HepG2 (cell line): ENCODE measurements around the gene COMT. TPM values are rescaled to one million over a fixed set of nuclear protein-coding genes. Genes with fewer than 3 reads are reported as not detected.

Experiments
- AKAP8 ChIP-seq: sonication (generic); formaldehyde crosslinking; IDR thresholded peaks from 2 replicates; pipeline ENCODE4 v1.5.1; 2020; ENCODE audit warnings: mild to moderate bottlenecking, missing genetic modification reagents
- ARNTL ChIP-seq: sonication (generic); formaldehyde crosslinking; IDR thresholded peaks from 2 replicates; pipeline ENCODE4 v1.4.0; 2020; ENCODE audit warnings: mild to moderate bottlenecking, missing genetic modification reagents
- BRCA1 ChIP-seq: sonication (generic); formaldehyde crosslinking; IDR thresholded peaks from 2 replicates; pipeline ENCODE4 v1.4.0; 2020; ENCODE audit warnings: missing genetic modification reagents
- CERS6 ChIP-seq: sonication (generic); formaldehyde crosslinking; IDR thresholded peaks from 2 replicates; pipeline ENCODE4 v1.5.0; 2020; ENCODE audit warnings: missing genetic modification reagents
- E2F1 ChIP-seq: sonication (generic); formaldehyde crosslinking; IDR thresholded peaks from 2 replicates; pipeline ENCODE4 v1.5.0; 2020; ENCODE audit warnings: missing genetic modification reagents
- ERF ChIP-seq: IDR thresholded peaks from 2 replicates; pipeline ENCODE4 v1.6.1; 2018; ENCODE audit warnings: missing biosample characterization, missing genetic modification reagents
- HES4 ChIP-seq: sonication (generic); formaldehyde crosslinking; IDR thresholded peaks from 2 replicates; pipeline ENCODE4 v1.9.0; 2021; ENCODE audit warnings: mild to moderate bottlenecking, missing genetic modification reagents, borderline replicate concordance
- MXD4 ChIP-seq: IDR thresholded peaks from 2 replicates; pipeline ENCODE4 v1.6.1; 2016; ENCODE audit warnings: mild to moderate bottlenecking, missing biosample characterization, missing genetic modification reagents
- NFATC3 ChIP-seq: sonication (generic); formaldehyde crosslinking; IDR thresholded peaks from 2 replicates; pipeline ENCODE4 v1.5.1; 2020; ENCODE audit warnings: mild to moderate bottlenecking, missing genetic modification reagents
- NFE2L2 ChIP-seq: fragments of 150-350 bp; IDR thresholded peaks from 2 replicates; pipeline ENCODE4 v1.6.1; 2014; ENCODE audit warnings: low read length
- NFKB2 ChIP-seq: sonication (generic); formaldehyde crosslinking; IDR thresholded peaks from 2 replicates; pipeline ENCODE4 v1.4.0; 2020; ENCODE audit warnings: missing genetic modification reagents, borderline replicate concordance
- PHF21A ChIP-seq: sonication (generic); formaldehyde crosslinking; IDR thresholded peaks from 2 replicates; pipeline ENCODE4 v1.5.0; 2020; ENCODE audit warnings: mild to moderate bottlenecking, missing genetic modification reagents
- RELA ChIP-seq: sonication (generic); formaldehyde crosslinking; IDR thresholded peaks from 2 replicates; pipeline ENCODE4 v1.4.0; 2020; ENCODE audit warnings: missing genetic modification reagents
- SIN3B ChIP-seq: fragments of 150-350 bp; IDR thresholded peaks from 2 replicates; pipeline ENCODE4 v1.6.1; 2014; ENCODE audit warnings: low read length
- SP4 ChIP-seq: sonication (generic); formaldehyde crosslinking; IDR thresholded peaks from 2 replicates; pipeline ENCODE4 v1.8.1; 2023; ENCODE audit warnings: mild to moderate bottlenecking, missing genetic modification reagents
- SRY ChIP-seq: sonication (generic); formaldehyde crosslinking; IDR thresholded peaks from 2 replicates; pipeline ENCODE4 v1.8.0; 2022; ENCODE audit warnings: mild to moderate bottlenecking, missing genetic modification reagents
- ZBTB7A ChIP-seq: sonication (generic); formaldehyde crosslinking; IDR thresholded peaks from 2 replicates; pipeline ENCODE4 v1.8.0; 2022; ENCODE audit warnings: mild to moderate bottlenecking, missing genetic modification reagents
- ZEB1 ChIP-seq: IDR thresholded peaks from 2 replicates; pipeline ENCODE4 v1.6.1; 2012; ENCODE audit warnings: mild to moderate bottlenecking, low read depth, inconsistent platforms; ENCODE audit not compliant: insufficient replicate concordance
- ZIK1 ChIP-seq: sonication (generic); formaldehyde crosslinking; IDR thresholded peaks from 2 replicates; pipeline ENCODE4 v1.5.0; 2020; ENCODE audit warnings: mild to moderate bottlenecking, low read depth, missing genetic modification reagents, borderline replicate concordance
- ZNF138 ChIP-seq: sonication (generic); formaldehyde crosslinking; IDR thresholded peaks from 2 replicates; pipeline ENCODE4 v1.5.0; 2020; ENCODE audit warnings: mild to moderate bottlenecking, low read depth, missing genetic modification reagents
- ZNF251 ChIP-seq: sonication (generic); formaldehyde crosslinking; IDR thresholded peaks from 2 replicates; pipeline ENCODE4 v1.9.0; 2021; ENCODE audit warnings: mild to moderate bottlenecking, missing genetic modification reagents
- ZNF414 ChIP-seq: sonication (generic); formaldehyde crosslinking; IDR thresholded peaks from 2 replicates; pipeline ENCODE4 v1.5.0; 2020; ENCODE audit warnings: missing genetic modification reagents
- ZNF558 ChIP-seq: sonication (generic); formaldehyde crosslinking; IDR thresholded peaks from 2 replicates; pipeline ENCODE4 v1.9.0; 2022; ENCODE audit warnings: mild to moderate bottlenecking, missing genetic modification reagents, borderline replicate concordance
- ZNF570 ChIP-seq: sonication (generic); formaldehyde crosslinking; IDR thresholded peaks from 2 replicates; pipeline ENCODE4 v1.4.0; 2020; ENCODE audit warnings: mild to moderate bottlenecking, missing genetic modification reagents, borderline replicate concordance
- ZSCAN12 ChIP-seq: sonication (generic); formaldehyde crosslinking; IDR thresholded peaks from 2 replicates; pipeline ENCODE4 v1.9.0; 2021; ENCODE audit warnings: mild to moderate bottlenecking, missing genetic modification reagents
- polyA plus RNA-seq, 8 experiments: library from polyadenylated mRNA; depleted of rRNA in 3 of 8; stranded (reverse) in 7 of 8; unstranded in 1 of 8; fragments of >200 nt; fragmentation: Illumina TruSeq in 4 of 8; extraction: Trizol in 4 of 8; gene quantifications; 2 replicates each; pipeline versions ENCODE4 v1.2.1 to v1.2.3, GENCODE V29; 2011 to 2016; ENCODE audit warnings: low read depth in 4 of 8, missing spikeins in 1 of 8, mixed read lengths in 1 of 8; ENCODE audit not compliant: insufficient read depth in 1 of 8
- total RNA-seq, 5 experiments: library from RNA; depleted of rRNA; stranded (reverse); fragments of >200 nt; fragmentation: Illumina TruSeq; extraction: Trizol; gene quantifications; 2 replicates each; pipeline ENCODE4 v1.2.3, GENCODE V29; 2016; ENCODE audit warnings: low read depth in 1 of 5

COMT gene
- total and polyA plus RNA-seq, 2 of the 13 experiments (the other 11 are each of a cell fraction or from before 2014, with no cell fraction given), result 156 to 162 TPM

GRCh38 chr22:19942157-19943081, 847 bp downstream of the COMT start (continued):
- TF ChIP-seq ZBTB7A (CRISPR knock-in tag) (peak; percentile 86), ZNF138 (CRISPR knock-in tag) (no peak), ZNF558 (CRISPR knock-in tag) (no peak), SIN3B (no peak), ZIK1 (CRISPR knock-in tag) (no peak), ERF (CRISPR knock-in tag) (no peak), CERS6 (no peak), AKAP8 (CRISPR knock-in tag) (no peak), NFE2L2 (no peak), E2F1 (CRISPR knock-in tag) (no peak), BRCA1 (CRISPR knock-in tag) (no peak), RELA (CRISPR knock-in tag) (no peak), SP4 (CRISPR knock-in tag) (no peak), ARNTL (CRISPR knock-in tag) (no peak), HES4 (CRISPR knock-in tag) (no peak), NFATC3 (CRISPR knock-in tag) (no peak), ZSCAN12 (no peak), ZNF414 (CRISPR knock-in tag) (no peak; the same call in 1 of the 2 replicates), NFKB2 (CRISPR knock-in tag) (no peak), PHF21A (CRISPR knock-in tag) (0 out of 2 replicates have a peak, but pooled peaks have one; percentile 40), ZNF251 (CRISPR knock-in tag) (no peak), MXD4 (CRISPR knock-in tag) (no peak), ZEB1 (peak; percentile 55), SRY (CRISPR knock-in tag) (no peak), ZNF570 (no peak)
